Stimulated activated CD8-positive, alpha-beta memory T cell treated with anti-CD3 and anti-CD28 coated beads, Interleukin-12 subunit alpha, Interleukin-12 subunit beta, amount 100 ng/mL, for 24 hours (primary cell): Measurements from ENCODE around the gene VAMP5.

Experiments used
- DNase-seq: peaks from one replicate; pipeline ENCODE4 v3.0.0-alpha.2; 2020; ENCODE audit errors: extremely low read depth

The VAMP5 gene

DNA sequence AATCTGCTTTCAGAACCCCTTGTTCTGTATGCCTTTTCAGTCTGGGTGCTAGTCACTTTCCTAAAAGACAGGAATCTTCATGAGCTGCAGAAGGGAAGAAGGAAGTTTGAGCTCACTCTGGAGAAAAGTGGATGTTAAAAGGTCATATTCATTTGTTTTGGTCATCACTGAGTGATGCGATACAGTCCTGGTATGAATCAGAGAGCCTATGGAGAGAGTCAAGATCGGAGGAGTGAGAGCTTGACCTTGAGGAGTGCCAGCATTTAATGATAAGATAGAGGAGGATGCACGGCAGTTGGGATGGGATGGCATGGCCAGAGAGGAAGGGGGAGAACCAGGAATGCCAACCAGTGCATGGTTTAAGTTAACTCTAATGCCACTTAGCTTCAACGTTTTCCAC is 51.4 kb downstream of the VAMP5 start:
- DNase-seq = no peak

DNA sequence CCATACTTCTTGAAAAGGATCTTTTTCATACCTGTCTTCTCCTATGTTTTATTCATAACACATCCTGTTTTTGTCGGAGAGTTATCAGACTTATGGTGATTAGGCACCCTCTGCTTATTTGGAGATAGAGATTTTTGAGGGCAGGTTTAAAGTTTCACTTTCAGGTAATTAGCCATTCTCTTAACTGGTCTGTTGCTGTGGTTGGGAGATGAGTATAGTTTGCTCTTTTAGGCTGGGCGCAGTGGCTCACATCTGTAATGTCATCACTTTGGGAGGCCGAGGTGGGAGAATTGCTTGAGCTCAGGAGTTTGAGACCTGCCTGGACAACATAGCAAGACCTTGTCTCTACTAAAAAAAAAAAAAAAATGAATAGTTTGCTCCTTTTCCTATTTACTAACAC is 58.5 kb downstream of the VAMP5 start:
- no peak for DNase-seq
